ENCODE results near the gene PKIG.
"Not testable (repeated sequence)": the region's sequence is repeated elsewhere in the genome, so short reads cannot be mapped to it uniquely, and the experiment has no call there.

PKIG gene

GRCh38 chr20:44572551-44573500 is 9.6 kb upstream of the PKIG start:
- no peak for DNase-seq (ENCODE audit: low read depth in 2 of 2)

GRCh38 chr20:44573501-44573869 is 8.9 kb upstream of the PKIG start:
- DNase-seq (ENCODE audit: low read depth in 2 of 2) = no peak

DNA sequence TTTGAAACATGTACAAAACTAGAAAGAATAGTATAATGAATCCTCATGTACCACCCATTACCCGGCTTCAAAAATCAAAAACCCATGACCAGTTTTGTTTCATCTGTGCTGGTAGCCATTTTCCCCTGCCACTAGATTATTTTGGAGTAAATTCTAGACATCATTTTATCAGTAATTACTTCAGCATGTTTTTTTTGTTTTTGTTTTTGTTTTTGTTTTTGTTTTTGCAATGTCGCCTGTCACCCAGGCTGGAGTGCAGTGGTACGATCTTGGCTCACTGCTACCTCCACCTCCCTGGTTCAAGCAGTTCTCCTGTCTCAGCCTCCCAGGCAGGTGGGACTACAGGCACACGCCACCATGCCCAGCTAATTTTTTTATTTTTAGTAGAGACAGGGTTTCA is 8.0 kb upstream of the PKIG start:
- no peak for DNase-seq (ENCODE audit: low read depth in 2 of 2)

DNA sequence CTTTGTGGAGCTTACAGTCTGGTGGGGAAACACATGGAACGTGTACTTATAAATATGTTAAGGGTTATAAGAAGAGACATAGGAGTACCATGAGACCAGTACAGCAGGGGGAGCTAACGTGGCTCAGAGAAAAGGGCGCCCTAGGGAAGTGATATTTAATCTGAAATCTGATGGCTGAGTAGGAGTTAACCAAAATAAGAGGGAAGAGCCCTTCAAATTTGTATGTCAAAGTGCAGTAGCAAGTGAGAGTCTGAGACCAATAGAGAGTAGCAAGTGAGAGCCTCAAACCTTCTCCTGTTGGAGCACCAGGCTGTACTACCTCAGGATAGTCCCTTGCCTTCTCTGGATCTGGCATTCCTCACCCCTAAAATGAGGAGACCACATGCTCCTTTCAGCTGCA is 6.1 kb upstream of the PKIG start:
- DNase-seq (ENCODE audit: low read depth in 2 of 2) = no peak

GRCh38 chr20:44579313-44580081 is 2.9 kb upstream of the PKIG start:
- no peak for DNase-seq (ENCODE audit: low read depth in 2 of 2)

DNA sequence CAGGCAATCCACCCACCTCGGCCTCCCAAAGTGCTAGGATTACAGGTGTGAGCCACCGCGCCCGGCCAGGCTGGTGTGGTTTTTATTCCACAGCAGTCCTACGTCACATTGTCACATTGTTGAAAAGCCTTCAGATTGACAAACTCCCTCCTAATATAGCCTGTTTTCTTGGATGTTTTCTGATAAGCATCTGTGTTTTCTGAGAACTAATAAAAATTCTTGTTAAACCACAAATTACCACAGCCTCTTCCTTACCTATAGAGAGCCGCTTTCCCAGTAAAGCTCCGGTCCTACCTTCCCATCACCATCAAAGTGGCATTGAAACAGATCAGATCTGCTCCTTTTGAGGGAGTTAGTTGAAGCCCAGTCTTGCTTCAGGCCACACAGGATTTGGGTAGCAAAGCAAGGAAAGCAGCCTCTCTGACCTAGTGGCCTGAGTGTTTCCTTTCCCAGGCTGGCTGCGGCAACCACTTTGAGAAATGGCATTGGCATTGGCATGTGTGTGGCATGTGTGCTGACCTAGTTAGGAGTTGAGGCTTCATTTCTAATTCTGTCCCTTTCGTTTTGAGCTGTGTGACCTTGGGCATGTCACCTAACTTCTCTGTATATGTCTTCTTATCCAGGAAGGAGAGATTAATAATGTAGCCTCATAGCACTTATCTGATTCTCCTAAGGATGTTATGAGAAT is 1.7 kb upstream of the PKIG start:
- no peak for DNase-seq (ENCODE audit: low read depth in 2 of 2)

GRCh38 chr20:44581515-44581914 is 864 bp upstream of the PKIG start:
- DNase-seq (ENCODE audit: low read depth in 2 of 2) = no peak

GRCh38 chr20:44583157-44583556 is 778 bp downstream of the PKIG start:
- DNase-seq (ENCODE audit: low read depth in 2 of 2) = no peak

DNA sequence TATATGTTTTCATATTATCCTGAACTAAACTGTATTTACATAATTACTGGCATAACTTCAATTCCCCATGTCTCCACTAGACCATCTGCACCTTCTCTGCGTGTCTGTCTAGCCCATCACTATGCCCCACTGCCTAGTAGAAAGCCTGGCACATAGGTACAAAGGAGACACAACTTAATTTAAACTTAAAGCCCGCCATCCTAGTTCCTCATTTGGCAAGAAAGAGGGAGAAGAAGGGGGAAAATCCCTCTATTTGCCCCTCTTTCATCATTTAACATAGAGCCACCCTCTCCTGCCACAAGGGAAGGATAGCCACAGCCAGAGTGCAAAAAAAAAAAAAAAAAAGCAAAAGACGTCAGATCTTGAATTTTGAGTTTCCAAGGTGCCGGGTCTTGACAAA is 1.8 kb downstream of the PKIG start:
- DNase-seq (ENCODE audit: low read depth in 2 of 2) = no peak

DNA sequence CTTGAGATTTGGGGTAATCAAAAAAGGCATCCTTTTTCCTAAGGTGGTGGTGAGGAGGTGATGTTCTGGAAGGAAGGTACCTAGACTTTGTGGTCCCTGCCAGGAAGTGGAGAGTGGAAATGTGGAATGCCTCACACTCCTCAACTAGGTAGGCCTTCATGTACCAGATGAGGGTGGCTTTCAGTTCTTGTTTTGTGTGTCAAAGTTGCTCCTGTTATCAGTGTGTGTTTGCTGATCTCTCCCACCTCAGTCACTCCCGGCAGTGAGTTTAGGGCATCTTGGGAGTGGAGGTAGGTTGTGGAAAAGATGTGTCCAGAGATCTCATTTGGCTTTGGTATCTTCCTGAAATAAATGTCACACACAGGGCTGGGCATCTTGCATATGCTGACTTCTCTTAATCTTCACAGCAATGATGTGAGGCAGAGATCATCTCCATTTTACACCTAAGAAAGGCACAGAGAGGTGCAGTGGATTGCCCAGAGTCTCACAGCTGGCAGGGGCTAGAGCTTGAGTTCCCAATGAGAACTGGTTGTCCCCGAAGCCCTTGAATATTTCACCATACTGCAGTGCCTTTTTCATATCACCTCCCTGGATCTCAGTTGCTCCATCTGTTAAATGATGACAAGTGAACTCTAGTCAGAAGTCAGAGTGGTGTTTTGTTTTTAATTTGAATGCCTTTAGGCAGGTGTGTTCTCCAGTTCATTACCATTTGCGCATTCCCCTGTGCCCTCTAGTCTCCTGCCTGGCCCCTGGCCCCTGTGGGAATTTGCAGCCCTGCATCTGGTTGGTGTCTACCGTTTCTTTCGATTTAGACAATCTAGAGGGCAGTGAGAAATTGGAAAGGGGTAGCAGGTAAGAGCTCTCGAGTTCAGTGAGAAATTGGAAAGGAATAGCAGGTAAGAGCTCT is 2.9 kb downstream of the PKIG start:
- DNase-seq (ENCODE audit: low read depth in 2 of 2) = no peak

DNA sequence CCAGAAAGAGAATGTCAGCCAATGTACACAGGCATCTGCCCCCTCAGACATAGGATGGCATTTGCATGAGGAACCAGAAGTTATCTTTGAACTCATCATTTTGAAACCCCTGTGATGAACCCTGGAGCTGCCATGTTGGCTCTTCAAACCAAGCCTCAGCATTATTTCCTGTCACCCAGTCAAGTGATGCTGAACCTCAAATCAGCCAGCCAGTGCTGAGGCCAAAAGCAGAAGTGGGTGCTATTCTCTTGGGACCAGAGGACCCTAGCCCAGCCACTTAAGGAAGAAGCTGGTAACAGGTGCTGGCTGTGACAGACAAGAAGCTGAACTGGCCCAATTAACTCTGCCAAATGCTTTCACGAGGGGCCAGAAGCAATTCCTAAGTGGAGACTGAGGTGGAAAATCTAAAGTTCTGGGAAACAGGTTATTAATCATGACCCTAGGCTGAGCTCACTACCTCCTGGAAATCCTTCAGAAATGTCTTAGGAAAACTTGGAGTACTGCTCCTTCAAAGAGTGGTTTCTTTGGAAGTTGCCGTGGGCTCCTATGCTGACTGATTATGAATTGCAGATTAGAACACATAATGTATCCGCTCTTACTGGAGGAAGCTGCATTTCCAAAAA is 4.0 kb downstream of the PKIG start:
- DNase-seq (ENCODE audit: low read depth in 2 of 2) = no peak

- DNase-seq (ENCODE audit: low read depth in 2 of 2) = no peak
Measured at GRCh38 chr20:44587035-44587980, 4.9 kb downstream of the PKIG start.

GRCh38 chr20:44588321-44588720 is 5.9 kb downstream of the PKIG start:
- DNase-seq (ENCODE audit: low read depth in 2 of 2) = not testable (repeated sequence)

DNA sequence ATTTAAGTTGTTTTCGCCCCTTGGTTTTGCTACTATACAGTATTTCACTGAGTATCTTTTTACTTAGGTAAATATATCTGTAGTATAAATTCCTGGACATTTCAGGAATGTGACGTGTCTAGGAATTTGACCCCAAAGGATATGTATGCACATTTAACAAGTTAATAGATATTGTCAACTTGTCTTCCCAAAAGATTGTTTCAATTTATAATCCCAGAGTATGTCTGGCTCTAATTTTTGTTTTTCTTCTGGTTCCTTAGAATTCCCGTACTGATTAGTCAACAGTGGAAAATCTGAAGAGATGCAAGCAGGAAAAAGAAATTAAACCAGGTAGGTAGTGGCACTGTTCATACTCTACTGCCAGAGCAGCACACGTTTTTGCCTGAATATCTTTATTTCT is 7.2 kb downstream of the PKIG start:
- DNase-seq (ENCODE audit: low read depth in 2 of 2) = no peak

DNA sequence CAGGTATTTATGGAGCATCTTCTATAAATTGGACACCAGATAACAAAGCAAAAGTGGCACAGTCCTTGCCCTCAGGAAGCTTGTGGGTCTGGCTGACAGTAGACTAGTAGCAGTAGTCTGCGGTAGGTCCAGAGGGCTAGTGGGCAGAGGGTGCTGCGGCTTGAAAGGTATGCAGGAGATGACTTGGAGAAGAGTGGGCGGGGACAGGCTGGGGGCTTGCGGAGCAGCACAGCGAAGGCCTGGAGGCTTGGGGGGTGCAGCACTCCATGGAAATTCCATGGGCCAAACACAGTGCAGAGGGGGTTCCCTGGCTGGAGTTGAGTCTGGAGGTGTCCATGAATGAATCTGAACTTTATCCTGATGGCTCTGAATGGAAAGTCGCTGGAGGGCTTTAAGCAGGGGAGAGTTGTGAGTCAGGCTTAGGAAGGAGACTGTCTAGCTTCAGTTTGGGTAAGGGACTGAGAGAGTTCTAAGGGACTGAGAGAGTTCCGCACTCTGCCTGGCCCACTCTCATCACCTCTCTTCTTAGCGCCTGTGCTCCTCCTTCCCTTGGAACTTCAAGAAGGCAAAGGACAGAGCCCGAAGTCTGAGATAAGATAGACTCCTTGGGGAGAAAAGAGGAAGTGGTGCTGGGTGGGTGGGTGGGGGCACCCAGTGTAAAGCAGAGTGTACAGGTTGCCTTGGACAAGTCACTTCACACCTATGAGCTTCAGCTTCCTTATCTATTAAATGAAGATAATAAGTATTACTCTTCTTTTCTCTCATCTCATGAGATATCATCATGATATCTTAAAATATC is 8.8 kb downstream of the PKIG start:
- no peak for DNase-seq (ENCODE audit: low read depth in 2 of 2)

DNA sequence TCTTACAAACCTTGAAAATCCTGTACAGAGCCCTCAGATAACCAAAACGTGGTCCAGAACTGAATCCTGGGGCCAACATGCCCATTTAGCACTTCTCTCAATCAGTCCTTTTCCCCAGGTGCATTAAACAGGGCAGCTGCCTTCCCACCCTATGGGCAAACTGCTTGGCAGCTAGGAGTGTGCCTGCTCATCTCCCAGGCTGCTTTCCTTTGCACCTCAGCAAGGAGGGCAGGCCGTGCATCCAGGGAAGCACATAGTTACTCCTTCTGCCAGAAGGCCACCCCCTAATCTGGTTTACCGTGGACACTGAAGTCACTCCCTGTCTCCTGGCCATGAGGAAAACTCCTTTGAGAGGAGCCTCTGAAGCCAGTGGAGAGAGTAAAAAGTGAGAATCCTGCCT is 10.0 kb downstream of the PKIG start:
- no peak for DNase-seq (ENCODE audit: low read depth in 2 of 2)

- no peak for DNase-seq (ENCODE audit: low read depth in 2 of 2)
Measured at GRCh38 chr20:44593751-44594150, 11.4 kb downstream of the PKIG start.

DNA sequence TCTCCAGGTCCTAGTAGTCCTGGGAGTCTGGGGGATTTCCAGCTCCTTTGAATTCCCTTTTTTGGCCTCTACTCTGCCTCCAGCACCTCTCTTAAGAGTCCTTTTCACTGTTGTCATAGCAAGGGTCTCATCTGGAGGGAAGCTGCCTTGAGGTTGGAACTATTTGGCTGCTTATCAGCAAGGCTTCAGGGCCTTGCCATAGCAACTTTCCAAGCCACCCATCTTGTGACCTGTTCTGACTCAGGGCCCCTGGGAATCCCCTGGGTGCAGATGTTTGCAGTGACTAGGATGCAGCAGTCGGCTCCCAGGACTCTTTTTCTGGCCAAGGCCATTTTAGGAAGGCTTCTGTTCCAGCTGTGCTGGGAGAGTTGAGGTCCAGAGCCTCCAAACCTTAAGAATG is 12.4 kb downstream of the PKIG start:
- DNase-seq (ENCODE audit: low read depth in 2 of 2) = no peak

- no peak for DNase-seq (ENCODE audit: low read depth in 2 of 2)
Measured at GRCh38 chr20:44596010-44596409, 13.6 kb downstream of the PKIG start.
